Panc1 (cell line): ENCODE measurements around the gene RAB21. TPM values are rescaled to one million over a fixed set of nuclear protein-coding genes. Genes with fewer than 3 reads are reported as not detected.
"Not testable (repeated sequence)": the region's sequence is repeated elsewhere in the genome, so short reads cannot be mapped to it uniquely, and the experiment has no call there.

ENCODE experiments used
- ATAC-seq: fragments of 200-7000 bp; cut with Tn5 transposase; 2 replicates; pipeline ENCODE4 v1.9.1; 2020; ENCODE audit warnings: mild to moderate bottlenecking, moderate library complexity
- BruUV-seq: library from RNA; stranded (reverse); fragments of 400-500 nt; replicated peaks from 2 replicates; lab custom pipeline; 2021; lab: Mats Ljungman, UMichigan
- CTCF ChIA-PET: fragments of 300-600 bp; sonication (Branson Sonifier 250); formaldehyde crosslinking; loops from one replicate; lab custom pipeline; 2022; ENCODE audit warnings: antibody characterized with exemption; lab: Charles Lee
- POLR2A ChIA-PET: fragments of 300-600 bp; sonication (Branson Sonifier 250); formaldehyde crosslinking; loops from one replicate; lab custom pipeline; 2022; ENCODE audit warnings: antibody characterized with exemption; lab: Charles Lee
- DNase-seq: peaks from one replicate; pipeline ENCODE4 v3.0.0-alpha.2; 2010; ENCODE audit warnings: low read depth, low spot score
- H3K27ac ChIP-seq: 2 replicates; pipeline ENCODE4 v1.5.1; 2011; ENCODE audit warnings: mild to moderate bottlenecking, low read length, inconsistent platforms
- H3K27me3 ChIP-seq: fragments of 200-500 bp; sonication (Bioruptor generic); 2 replicates; pipeline ENCODE4 v1.6.0; 2014; ENCODE audit warnings: low read length, inconsistent platforms; ENCODE audit not compliant: control insufficient read depth, insufficient read depth
- H3K36me3 ChIP-seq: fragments of 200-500 bp; sonication (Bioruptor generic); 2 replicates; pipeline ENCODE4 v1.5.1; 2014; ENCODE audit warnings: inconsistent platforms, mild to moderate bottlenecking, low read length, moderate library complexity; ENCODE audit not compliant: control insufficient read depth, insufficient read depth
- H3K4me1 ChIP-seq: 2 replicates; pipeline ENCODE4 v1.5.1; 2011; ENCODE audit warnings: inconsistent platforms, mild to moderate bottlenecking, low read length, moderate library complexity; ENCODE audit not compliant: control insufficient read depth, insufficient read depth
- H3K4me3 ChIP-seq, 2 experiments: 2 replicates each; pipeline ENCODE4 v1.5.1; 2011 to 2012; ENCODE audit warnings: low read depth in 2 of 2, low read length in 2 of 2, mild to moderate bottlenecking in 2 of 2, inconsistent platforms in 1 of 2, moderate library complexity in 1 of 2
- H3K9me3 ChIP-seq: fragments of 200-500 bp; sonication (Bioruptor generic); 2 replicates; pipeline ENCODE4 v1.5.1; 2014; ENCODE audit warnings: low read depth, mild to moderate bottlenecking, inconsistent platforms, low read length, moderate library complexity; ENCODE audit not compliant: control insufficient read depth, insufficient read depth
- CTCF ChIP-seq: fragments of 450-650 bp; IDR thresholded peaks from 2 replicates; pipeline ENCODE4 v1.5.1; 2017; ENCODE audit warnings: mild to moderate bottlenecking
- POLR2AphosphoS5 ChIP-seq: IDR thresholded peaks from 2 replicates; pipeline ENCODE4 v1.6.1; 2012; ENCODE audit warnings: mild to moderate bottlenecking, low read depth, low read length, moderate library complexity
- REST ChIP-seq, 2 experiments: IDR thresholded peaks; 2 replicates each; pipeline ENCODE4 v1.6.1; 2011 to 2012; ENCODE audit warnings: low read depth in 2 of 2, control low read depth in 1 of 2, low read length in 1 of 2, mild to moderate bottlenecking in 1 of 2, moderate library complexity in 1 of 2; ENCODE audit not compliant: insufficient read depth in 1 of 2
- SIN3A ChIP-seq: IDR thresholded peaks from 2 replicates; pipeline ENCODE4 v1.6.1; 2012; ENCODE audit warnings: low read depth, mild to moderate bottlenecking, low read length, moderate library complexity, borderline replicate concordance; ENCODE audit not compliant: insufficient read depth
- TCF7L2 ChIP-seq: IDR thresholded peaks from 2 replicates; pipeline ENCODE4 v1.6.1; 2011; ENCODE audit warnings: mild to moderate bottlenecking, low read depth, low read length, inconsistent platforms
- in situ Hi-C: cut with HindIII; loops from 2 replicates; pipeline ENCODE4 v1.10.0; 2016; ENCODE audit warnings: low sequenced_read_pairs, low pct_unique_long_range_greater_than_20kb
- intact Hi-C: fragments of 100-400 bp; cut with micrococcal nuclease; formaldehyde crosslinking; loops from one replicate; pipeline ENCODE4 v1.10.0; 2022; ENCODE audit not compliant: unreplicated experiment
- total RNA-seq: library from RNA; stranded (reverse); gene quantifications from one replicate; pipeline ENCODE4 v1.2.1, GENCODE V29; 2021; ENCODE audit not compliant: unreplicated experiment

The RAB21 gene
- total RNA-seq, 1 experiment from 2014 or later = 57.2 TPM

- Histone ChIP-seq H3K9me3 (peaks cover 61% of the 10 kb centered on the region; the same call in 1 of the 2 replicates), H3K27ac (no peak overlapping the region), H3K36me3 (peaks cover 3% of the 10 kb centered on the region; the same call in 1 of the 2 replicates), H3K4me3 (no peak overlapping the region), H3K27me3 (no peaks in the 10 kb centered on the region), H3K4me1 (peaks cover 4% of the 10 kb centered on the region; the same call in 1 of the 2 replicates)
- CTCF ChIA-PET = no interaction called here
- no peak for ATAC-seq
- DNase-seq = no peak
- no peak for TF ChIP-seq REST (IDR thresholded peaks at IDR 0.05; ENCODE audit: insufficient read depth in 1 of 2, low read depth in 2 of 2, low read length in 1 of 2)
- TF ChIP-seq TCF7L2 = no peak
- no peak for TF ChIP-seq CTCF
- TF ChIP-seq SIN3A = no peak
- no peak for TF ChIP-seq POLR2AphosphoS5
- in situ Hi-C loops = no loop called here
- POLR2A ChIA-PET = no interaction called here
- no TSS peak for BruUV-seq
- intact Hi-C loops = no loop called here
Measured at GRCh38 chr12:71760471-71760870, 5.8 kb downstream of the RAB21 start.

GRCh38 chr12:71761354-71761753 lies 6.7 kb downstream of the RAB21 start:
- H3K36me3 ChIP-seq, in situ Hi-C loops, ATAC-seq, H3K27me3 ChIP-seq, H3K4me3 ChIP-seq, BruUV-seq, CTCF ChIA-PET, DNase-seq, H3K27ac ChIP-seq, POLR2A ChIA-PET, H3K4me1 ChIP-seq, intact Hi-C loops: not testable (repeated sequence)
- H3K9me3 ChIP-seq = peaks cover 70% of the 10 kb centered on the region

GRCh38 chr12:71763677-71764379 lies 9.2 kb downstream of the RAB21 start:
- H3K36me3 ChIP-seq = no peaks in the 10 kb centered on the region
- intact Hi-C loops (no loop called here), in situ Hi-C loops (no loop called here)
- CTCF ChIA-PET = no interaction called here
- peaks cover 60% of the 10 kb centered on the region for H3K9me3 ChIP-seq
- H3K27me3 ChIP-seq = no peaks in the 10 kb centered on the region
- BruUV-seq = no TSS peak
- no peak overlapping the region for H3K4me3 ChIP-seq
- POLR2A ChIA-PET = interaction anchor here (0.6 kb wide), 1 partner anchor 28 kb away, joined by 9 read pairs; no protein-coding TSS in a partner anchor
- H3K4me1 ChIP-seq = no peaks in the 10 kb centered on the region
- TF ChIP-seq TCF7L2 = no peak
- no peak for TF ChIP-seq REST (IDR thresholded peaks at IDR 0.05; ENCODE audit: insufficient read depth in 1 of 2, low read depth in 2 of 2, low read length in 1 of 2)
- TF ChIP-seq CTCF = no peak
- TF ChIP-seq POLR2AphosphoS5 = no peak
- TF ChIP-seq SIN3A = no peak
- H3K27ac ChIP-seq = no peak overlapping the region
- no peak for DNase-seq
- no peak for ATAC-seq
